ENCODE data around the gene DHRS13.

DNA sequence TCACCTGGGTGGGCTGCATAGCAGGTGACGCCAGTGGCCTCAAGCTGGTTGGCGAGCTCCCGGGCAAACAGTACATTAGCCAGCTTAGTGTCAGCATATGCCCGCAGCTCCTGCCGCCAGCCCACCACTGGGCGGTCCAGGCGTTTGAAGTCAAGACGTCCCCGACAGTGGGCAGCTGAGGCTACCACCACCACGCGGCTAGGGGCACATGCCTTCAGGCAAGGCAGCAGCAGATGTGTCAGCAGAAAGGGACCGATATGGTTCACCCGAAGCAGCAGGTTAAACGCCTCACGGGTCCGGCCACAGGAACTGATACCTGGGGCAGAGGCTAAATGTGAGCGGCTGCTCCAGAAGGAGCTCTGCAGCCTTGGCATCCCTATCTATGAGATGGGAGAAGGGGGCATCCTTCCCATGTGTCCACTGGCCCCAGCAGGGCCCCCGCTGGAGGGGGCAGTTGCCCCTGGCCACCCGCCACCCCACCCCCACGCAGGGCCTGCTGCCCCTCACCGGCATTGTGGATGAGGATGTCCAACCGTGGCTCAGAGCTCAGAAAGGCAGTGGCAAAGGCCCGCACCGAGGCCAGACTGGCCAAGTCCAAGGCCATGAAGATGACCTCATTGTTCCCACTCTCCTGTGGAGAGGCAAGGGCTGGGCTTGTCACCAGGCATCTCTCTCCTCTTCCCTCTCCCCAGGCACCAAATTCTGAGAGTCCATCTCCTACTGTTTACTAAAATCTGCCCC, 1.7 kb downstream of the DHRS13 start:
- TF ChIP-seq, protein P1, sequence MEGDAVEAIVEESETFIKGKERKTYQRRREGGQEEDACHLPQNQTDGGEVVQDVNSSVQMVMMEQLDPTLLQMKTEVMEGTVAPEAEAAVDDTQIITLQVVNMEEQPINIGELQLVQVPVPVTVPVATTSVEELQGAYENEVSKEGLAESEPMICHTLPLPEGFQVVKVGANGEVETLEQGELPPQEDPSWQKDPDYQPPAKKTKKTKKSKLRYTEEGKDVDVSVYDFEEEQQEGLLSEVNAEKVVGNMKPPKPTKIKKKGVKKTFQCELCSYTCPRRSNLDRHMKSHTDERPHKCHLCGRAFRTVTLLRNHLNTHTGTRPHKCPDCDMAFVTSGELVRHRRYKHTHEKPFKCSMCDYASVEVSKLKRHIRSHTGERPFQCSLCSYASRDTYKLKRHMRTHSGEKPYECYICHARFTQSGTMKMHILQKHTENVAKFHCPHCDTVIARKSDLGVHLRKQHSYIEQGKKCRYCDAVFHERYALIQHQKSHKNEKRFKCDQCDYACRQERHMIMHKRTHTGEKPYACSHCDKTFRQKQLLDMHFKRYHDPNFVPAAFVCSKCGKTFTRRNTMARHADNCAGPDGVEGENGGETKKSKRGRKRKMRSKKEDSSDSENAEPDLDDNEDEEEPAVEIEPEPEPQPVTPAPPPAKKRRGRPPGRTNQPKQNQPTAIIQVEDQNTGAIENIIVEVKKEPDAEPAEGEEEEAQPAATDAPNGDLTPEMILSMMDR (optimal IDR thresholded peaks at IDR 0.05 in 1 of 3, IDR thresholded peaks at IDR 0.05 in 1 of 3, conservative IDR thresholded peaks at IDR 0.05 in 1 of 3; ENCODE audit: extremely low read depth in 1 of 3, insufficient read depth in 2 of 3, low read length in 3 of 3): no peak
- TF ChIP-seq EZH2 (IDR thresholded peaks at IDR 0.05; ENCODE audit: low read length): no peak

Data from keratinocyte (primary cell).